Thoracic aorta (tissue), 2 donors: ENCODE data around the gene RAB11FIP5. TPM values are rescaled to one million over a fixed set of nuclear protein-coding genes. Genes with fewer than 3 reads are reported as not detected.
A peak's percentile ranks its signal among the peaks of the same experiment; 100 is the strongest.

ENCODE experiments used
- ATAC-seq: fragments of 150-250 bp; one replicate; pipeline ENCODE4 v1.8.0; 2017; ENCODE audit warnings: low read depth; ENCODE audit not compliant: insufficient number of reproducible peaks, low FRiP score
- DNase-seq: peaks from one replicate; pipeline ENCODE4 v3.0.0-alpha.2; 2020; ENCODE audit warnings: low spot score
- H3K27ac ChIP-seq, 2 donors: fragments of 200-600 bp; sonication (generic); 1 replicate in 1 of 2; 2 replicates in 1 of 2; pipeline ENCODE4 v1.5.1; 2016; ENCODE audit warnings: mild to moderate bottlenecking in 2 of 2, moderate library complexity in 2 of 2
- H3K27me3 ChIP-seq: fragments of 200-600 bp; sonication (generic); replicated peaks from 2 replicates; pipeline ENCODE4 v1.6.0; 2016; ENCODE audit warnings: mild to moderate bottlenecking; ENCODE audit not compliant: insufficient read depth
- H3K36me3 ChIP-seq: fragments of 200-600 bp; sonication (generic); one replicate; pipeline ENCODE4 v1.5.1; 2016
- H3K4me1 ChIP-seq, 2 donors: fragments of 200-600 bp; sonication (generic); 1 replicate in 1 of 2; 2 replicates in 1 of 2; pipeline versions ENCODE4 v1.5.1 to v1.6.0; 2016; ENCODE audit warnings: low read depth in 2 of 2, mild to moderate bottlenecking in 1 of 2; ENCODE audit not compliant: control insufficient read depth in 1 of 2
- H3K4me3 ChIP-seq: fragments of 200-600 bp; sonication (generic); 2 replicates; pipeline ENCODE4 v1.5.1; 2016; ENCODE audit warnings: mild to moderate bottlenecking
- H3K9me3 ChIP-seq: fragments of 200-600 bp; sonication (generic); 2 replicates; pipeline ENCODE4 v1.5.1; 2016
- total RNA-seq, 2 donors: library from RNA; depleted of rRNA; stranded (reverse); fragments of >200 nt; gene quantifications; one replicate each; pipeline versions ENCODE4 v1.1.0 to v1.2.3, GENCODE V29; 2016
- TF ChIP-seq, protein P1 (sequence below): fragments of 200-600 bp; sonication (generic); IDR thresholded peaks from one replicate; pipeline ENCODE4 v1.5.1; 2019; ENCODE audit warnings: antibody characterized with exemption

Gene RAB11FIP5
- total RNA-seq, 2 donors from 2014 or later = 62.4 to 78.8 TPM

DNA sequence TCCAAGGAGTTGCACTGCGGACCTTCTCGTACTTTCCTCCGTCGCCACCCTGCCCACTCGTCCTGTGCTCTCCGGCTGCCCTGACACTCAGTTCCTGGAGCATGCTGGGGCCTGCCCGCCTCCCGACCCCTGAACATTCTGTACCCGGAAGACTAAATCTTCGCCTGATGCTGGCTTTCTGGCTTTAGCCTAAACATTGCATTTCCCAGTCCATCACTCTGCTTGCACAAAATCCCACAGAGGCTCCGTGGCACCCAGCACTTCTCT, 40.7 kb downstream of the RAB11FIP5 start:
- Histone ChIP-seq H3K4me3 (peak overlapping the region; percentile 78), H3K4me1 (peaks cover 16 to 28% of the 10 kb centered on the region in 2 donors), H3K36me3 (no peaks in the 10 kb centered on the region), H3K9me3 (no peaks in the 10 kb centered on the region), H3K27ac (peak overlapping the region; percentile 87 to 92), H3K27me3 (no peaks in the 10 kb centered on the region)
- DNase-seq = no peak
- TF ChIP-seq, protein P1, sequence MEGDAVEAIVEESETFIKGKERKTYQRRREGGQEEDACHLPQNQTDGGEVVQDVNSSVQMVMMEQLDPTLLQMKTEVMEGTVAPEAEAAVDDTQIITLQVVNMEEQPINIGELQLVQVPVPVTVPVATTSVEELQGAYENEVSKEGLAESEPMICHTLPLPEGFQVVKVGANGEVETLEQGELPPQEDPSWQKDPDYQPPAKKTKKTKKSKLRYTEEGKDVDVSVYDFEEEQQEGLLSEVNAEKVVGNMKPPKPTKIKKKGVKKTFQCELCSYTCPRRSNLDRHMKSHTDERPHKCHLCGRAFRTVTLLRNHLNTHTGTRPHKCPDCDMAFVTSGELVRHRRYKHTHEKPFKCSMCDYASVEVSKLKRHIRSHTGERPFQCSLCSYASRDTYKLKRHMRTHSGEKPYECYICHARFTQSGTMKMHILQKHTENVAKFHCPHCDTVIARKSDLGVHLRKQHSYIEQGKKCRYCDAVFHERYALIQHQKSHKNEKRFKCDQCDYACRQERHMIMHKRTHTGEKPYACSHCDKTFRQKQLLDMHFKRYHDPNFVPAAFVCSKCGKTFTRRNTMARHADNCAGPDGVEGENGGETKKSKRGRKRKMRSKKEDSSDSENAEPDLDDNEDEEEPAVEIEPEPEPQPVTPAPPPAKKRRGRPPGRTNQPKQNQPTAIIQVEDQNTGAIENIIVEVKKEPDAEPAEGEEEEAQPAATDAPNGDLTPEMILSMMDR = no peak
- ATAC-seq = no peak

DNA sequence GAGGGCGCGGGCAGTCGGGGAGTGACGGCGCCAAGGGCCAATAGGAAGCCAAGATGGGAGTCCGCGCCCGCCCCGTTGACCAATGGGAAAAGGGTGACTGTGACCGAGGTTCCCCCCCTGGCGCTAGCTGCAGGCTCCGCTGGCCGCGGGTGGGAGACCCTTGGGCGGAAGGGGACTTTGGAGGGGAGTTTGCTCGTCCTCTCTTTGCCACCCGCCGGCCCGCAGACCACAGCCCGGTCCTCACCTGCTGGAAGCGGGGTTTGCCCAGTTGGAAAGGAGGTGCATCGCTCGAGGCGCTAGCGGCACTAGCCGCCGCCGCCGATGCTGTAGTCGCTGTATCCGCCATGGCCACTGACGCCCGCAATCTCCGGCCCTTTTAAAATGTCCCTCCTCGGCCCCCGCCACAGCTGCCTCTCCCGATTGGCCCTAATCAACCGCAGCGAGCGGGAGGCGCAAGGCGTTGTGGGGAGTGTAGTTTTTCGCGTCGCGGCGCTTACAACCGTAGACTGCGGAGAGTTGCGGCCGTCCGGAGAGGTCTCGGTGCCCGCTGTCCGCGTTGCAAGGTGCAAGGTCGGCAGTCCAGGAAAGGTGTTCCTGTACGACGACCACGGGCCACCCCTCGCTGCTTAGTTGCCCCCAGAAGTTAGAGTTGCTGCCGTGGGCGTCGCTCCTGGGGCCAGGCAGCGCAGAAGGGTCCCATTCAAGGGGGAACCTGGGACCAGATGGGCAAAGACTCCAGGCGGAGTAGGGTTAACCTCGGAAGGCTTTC, 41.2 kb downstream of the RAB11FIP5 start, which contains the start of gene SFXN5:
Gene SFXN5 (minus strand): TSS at position 353 of the 769 bp plus-strand sequence. CDS start 7 bp downstream, at position 346.
- H3K9me3 ChIP-seq = no peaks in the 10 kb centered on the region
- no peaks in the 10 kb centered on the region for H3K36me3 ChIP-seq
- peak; percentile 94 for ATAC-seq
- DNase-seq = peak; percentile 93
- H3K4me3 ChIP-seq = peak within 1 kb of the TSS; percentile 78
- TF ChIP-seq, protein P1 = peak; percentile 40
- H3K27ac ChIP-seq = peak within 1 kb of the TSS; percentile 87 to 92
- H3K27me3 ChIP-seq = no peaks in the 10 kb centered on the region
- H3K4me1 ChIP-seq = peaks cover 16 to 28% of the 10 kb centered on the region in 2 donors

DNA sequence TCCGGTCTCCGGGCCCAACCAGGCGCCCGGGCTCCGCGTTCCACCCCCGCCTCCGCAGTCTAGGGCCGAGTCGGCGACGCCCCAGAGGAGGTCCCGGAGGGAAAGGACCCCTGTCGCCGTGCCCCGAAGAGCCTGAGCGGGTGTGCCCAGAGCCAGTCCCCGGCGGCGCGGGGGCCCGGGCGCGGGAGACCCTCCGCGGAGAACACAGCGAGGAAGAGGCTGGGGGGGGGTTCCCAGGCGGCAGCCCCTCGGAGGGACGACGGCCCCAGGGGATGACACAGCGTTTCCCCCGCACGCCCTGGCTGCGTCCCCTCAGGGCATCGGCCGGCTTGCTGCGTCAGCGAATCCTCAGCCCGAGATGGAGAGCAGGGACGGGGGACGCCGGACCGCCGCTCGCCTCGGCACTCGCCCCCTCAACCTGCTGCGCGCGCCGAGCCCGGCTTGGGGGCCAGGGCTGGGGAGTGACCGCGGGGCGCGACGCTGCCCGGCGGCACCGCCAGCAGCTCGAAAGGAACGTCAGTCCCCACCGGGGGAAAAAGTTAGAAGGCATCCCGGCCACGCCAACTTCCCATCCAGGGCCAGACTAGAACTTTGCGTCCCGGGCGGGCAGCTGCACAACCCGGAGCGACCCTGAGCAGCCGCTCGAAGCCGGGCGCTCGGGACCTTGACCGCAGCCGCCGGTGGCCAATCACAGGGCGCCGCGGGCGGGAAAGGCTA, 41.9 kb downstream of the RAB11FIP5 start:
- DNase-seq (no peak), ATAC-seq (no peak)
- TF ChIP-seq, protein P1 = no peak
- Histone ChIP-seq H3K4me1 (peaks cover 16 to 28% of the 10 kb centered on the region in 2 donors), H3K27me3 (no peaks in the 10 kb centered on the region), H3K36me3 (no peaks in the 10 kb centered on the region), H3K4me3 (peak overlapping the region; percentile 78), H3K27ac (peak overlapping the region; percentile 87 to 92), H3K9me3 (no peaks in the 10 kb centered on the region)

DNA sequence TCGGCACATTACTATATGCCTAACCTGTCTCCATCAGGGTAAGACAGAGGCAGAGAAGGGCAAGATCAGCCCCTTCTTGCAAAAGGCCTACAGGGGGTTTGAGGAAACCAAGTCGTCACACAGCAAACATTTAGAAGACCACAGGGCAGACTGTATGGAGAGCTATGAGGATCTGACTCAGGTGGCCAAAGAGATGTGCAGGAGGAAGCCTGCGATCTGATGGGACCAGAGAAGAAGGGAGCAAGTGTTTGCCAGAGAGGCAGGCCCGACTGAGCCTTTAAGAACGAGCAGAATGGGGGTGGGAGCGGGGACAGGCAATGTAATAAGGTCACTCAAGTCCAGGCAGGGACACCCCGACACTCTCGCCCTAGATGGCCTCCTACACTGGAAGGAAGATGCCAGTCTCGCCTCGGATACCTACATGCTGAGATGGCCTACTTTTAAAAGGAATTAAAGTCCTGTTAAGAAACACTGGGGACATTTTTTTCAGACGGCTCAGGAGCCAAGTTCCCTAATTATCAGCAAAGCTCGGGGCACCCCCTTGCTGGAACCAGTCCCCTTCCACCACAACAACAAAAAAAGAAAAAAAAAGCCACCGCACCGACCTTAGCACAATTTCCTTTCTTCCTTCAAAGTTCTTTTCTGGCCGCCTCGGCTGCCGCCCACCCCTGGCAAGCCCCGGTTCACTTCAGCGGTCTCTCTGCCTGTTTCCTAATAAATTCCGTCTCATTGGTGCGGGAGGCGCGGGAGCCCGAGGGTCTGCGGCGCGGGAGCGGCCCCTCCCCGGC, 42.7 kb downstream of the RAB11FIP5 start:
- Histone ChIP-seq H3K27me3 (no peaks in the 10 kb centered on the region), H3K4me3 (peak overlapping the region; percentile 78), H3K36me3 (no peaks in the 10 kb centered on the region), H3K4me1 (peaks cover 16 to 28% of the 10 kb centered on the region in 2 donors), H3K9me3 (no peaks in the 10 kb centered on the region), H3K27ac (peak overlapping the region; percentile 87 to 92)
- TF ChIP-seq, protein P1 = no peak
- DNase-seq (no peak), ATAC-seq (no peak)
